ENCODE data around the gene CCDC97. TPM values are rescaled to one million over a fixed set of nuclear protein-coding genes. Genes with fewer than 3 reads are reported as not detected.
"Not testable (repeated sequence)": the region's sequence is repeated elsewhere in the genome, so short reads cannot be mapped to it uniquely, and the experiment has no call there.

CCDC97 gene
- total RNA-seq, 2 experiments from 2014 or later = 15.0 to 36.6 TPM

- no peak for DNase-seq (ENCODE audit: low spot score)
- Histone ChIP-seq H4K20me1 (ENCODE audit: insufficient read depth, low read length) (no peaks in the 10 kb centered on the region; the same call in 1 of the 2 replicates), H2AFZ (ENCODE audit: low read length) (no peak overlapping the region), H3K4me2 (ENCODE audit: low read length) (no peak overlapping the region), H3K36me3 (ENCODE audit: insufficient read depth, low read length) (peaks cover 83% of the 10 kb centered on the region), H3K4me3 (ENCODE audit: low read depth, low read length, poor library complexity, severe bottlenecking) (no peak overlapping the region), H3K9me2 (ENCODE audit: insufficient read depth, low read length) (no peaks in the 10 kb centered on the region), H3K27ac (ENCODE audit: low read depth, low read length, poor library complexity, severe bottlenecking) (no peak overlapping the region), H3K79me2 (ENCODE audit: insufficient read depth, low read depth, low read length) (no peaks in the 10 kb centered on the region; the same call in 1 of the 2 replicates), H3K9me3 (ENCODE audit: low read length) (no peaks in the 10 kb centered on the region), H3K4me1 (ENCODE audit: insufficient read depth, low read length, poor library complexity, severe bottlenecking) (peaks cover 4% of the 10 kb centered on the region)
- intact Hi-C loops (cut with micrococcal nuclease; ENCODE audit: unreplicated experiment) = no loop called here
- ChIA-PET CTCF (ENCODE audit: unreplicated experiment) (no interaction called here), POLR2A (no interaction called here)
- BruUV-seq (replicated peaks) = no TSS peak
- no peak for TF ChIP-seq EZH2phosphoT487 (IDR thresholded peaks at IDR 0.05; ENCODE audit: borderline replicate concordance, low read depth, low read length)
- TF ChIP-seq CTCF (conservative IDR thresholded peaks at IDR 0.05; ENCODE audit: low read length) = no peak
Measured at GRCh38 chr19:41344162-41344561, 34.2 kb downstream of the CCDC97 start.

GRCh38 chr19:41346916-41347315 is 36.9 kb downstream of the CCDC97 start:
- Histone ChIP-seq H3K4me1 (ENCODE audit: insufficient read depth, low read length, poor library complexity, severe bottlenecking) (peaks cover 15% of the 10 kb centered on the region), H3K79me2 (ENCODE audit: insufficient read depth, low read depth, low read length) (peaks cover 25% of the 10 kb centered on the region; the same call in 1 of the 2 replicates), H3K36me3 (ENCODE audit: insufficient read depth, low read length) (peaks cover 75% of the 10 kb centered on the region)
- H3K9me3 ChIP-seq (ENCODE audit: low read length); H3K4me2 ChIP-seq (ENCODE audit: low read length); H2AFZ ChIP-seq (ENCODE audit: low read length); H3K27ac ChIP-seq (ENCODE audit: low read depth, low read length, poor library complexity, severe bottlenecking); BruUV-seq (replicated peaks); H4K20me1 ChIP-seq (ENCODE audit: insufficient read depth, low read length); H3K4me3 ChIP-seq (ENCODE audit: low read depth, low read length, poor library complexity, severe bottlenecking); H3K9me2 ChIP-seq (ENCODE audit: insufficient read depth, low read length); DNase-seq (ENCODE audit: low spot score); intact Hi-C loops (cut with micrococcal nuclease; ENCODE audit: unreplicated experiment); CTCF ChIA-PET (ENCODE audit: unreplicated experiment): not testable (repeated sequence)
- POLR2A ChIA-PET = interaction anchor here (0.7 kb wide), 1 partner anchor 8 kb away, joined by 6 read pairs; no protein-coding TSS in a partner anchor

GRCh38 chr19:41350735-41351338 is 40.9 kb downstream of the CCDC97 start:
- POLR2A ChIA-PET = interaction anchor here (0.7 kb wide), 1 partner anchor 27 kb away, joined by 3 read pairs; no protein-coding TSS in a partner anchor
- no TSS peak for BruUV-seq (replicated peaks)
- CTCF ChIA-PET (ENCODE audit: unreplicated experiment) = no interaction called here
- Histone ChIP-seq H3K36me3 (ENCODE audit: insufficient read depth, low read length) (peaks cover 44% of the 10 kb centered on the region), H3K79me2 (ENCODE audit: insufficient read depth, low read depth, low read length) (peaks cover 42% of the 10 kb centered on the region; the same call in 1 of the 2 replicates), H3K4me1 (ENCODE audit: insufficient read depth, low read length, poor library complexity, severe bottlenecking) (peaks cover 21% of the 10 kb centered on the region), H4K20me1 (ENCODE audit: insufficient read depth, low read length) (peaks cover 4% of the 10 kb centered on the region), H3K4me3 (ENCODE audit: low read depth, low read length, poor library complexity, severe bottlenecking) (peak overlapping the region; percentile 77), H3K9me2 (ENCODE audit: insufficient read depth, low read length) (no peaks in the 10 kb centered on the region), H3K4me2 (ENCODE audit: low read length) (peak overlapping the region; percentile 78), H3K27ac (ENCODE audit: low read depth, low read length, poor library complexity, severe bottlenecking) (peak overlapping the region; percentile 11), H3K9me3 (ENCODE audit: low read length) (no peaks in the 10 kb centered on the region), H2AFZ (ENCODE audit: low read length) (peak overlapping the region; percentile 25; the same call in 1 of the 2 replicates)
- no peak for TF ChIP-seq CTCF (conservative IDR thresholded peaks at IDR 0.05; ENCODE audit: low read length)
- TF ChIP-seq EZH2phosphoT487 (IDR thresholded peaks at IDR 0.05; ENCODE audit: borderline replicate concordance, low read depth, low read length) = no peak
- DNase-seq (ENCODE audit: low spot score) = no peak
- intact Hi-C loops (cut with micrococcal nuclease; ENCODE audit: unreplicated experiment) = no loop called here
